ENCODE data around the gene TEX2.

DNA sequence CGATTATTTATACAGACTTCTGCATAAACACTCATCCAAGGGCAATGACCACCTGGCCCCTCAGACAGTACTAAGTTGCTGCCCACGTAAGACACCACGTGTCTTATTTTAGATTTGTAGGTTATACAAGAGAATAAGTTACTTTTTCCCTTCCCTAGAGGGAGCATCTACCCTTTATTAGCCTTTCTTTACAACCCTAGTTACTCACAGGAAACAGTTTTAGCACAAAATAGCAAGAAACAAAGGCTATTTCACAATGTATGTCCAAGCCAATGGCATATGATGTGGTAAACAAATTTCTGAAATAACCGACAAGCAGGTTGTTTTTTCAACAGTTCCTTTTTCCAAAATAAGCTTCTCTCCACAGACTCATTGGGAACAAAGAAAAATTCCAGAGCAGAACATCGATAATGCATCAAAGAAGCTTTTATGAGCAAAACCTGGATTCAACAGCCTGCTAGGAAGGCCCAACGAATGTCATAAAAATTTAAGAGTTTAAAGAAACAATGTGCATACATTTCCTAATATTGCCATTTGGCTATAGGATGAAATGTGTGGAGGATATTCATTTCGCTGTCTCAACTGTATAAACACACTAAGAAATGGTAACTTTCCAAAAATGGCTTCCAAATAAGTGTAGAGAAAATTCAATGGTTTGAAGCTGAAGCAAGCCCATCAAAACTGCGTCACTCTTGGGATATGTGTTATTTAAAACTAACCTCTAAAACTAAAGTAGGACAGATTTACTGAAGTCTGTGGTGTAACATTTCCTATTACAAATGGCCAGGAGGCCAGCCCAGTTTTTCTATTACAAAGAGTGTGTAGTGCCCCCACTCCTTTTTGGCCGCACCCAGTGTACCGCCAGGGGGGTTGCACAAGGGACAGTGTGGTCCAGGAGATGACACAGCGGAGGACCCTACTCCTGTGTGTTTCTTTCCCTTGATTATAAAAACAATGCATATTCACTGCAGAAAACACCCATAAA lies 82.7 kb downstream of the TEX2 start:
- TF ChIP-seq, protein P1, sequence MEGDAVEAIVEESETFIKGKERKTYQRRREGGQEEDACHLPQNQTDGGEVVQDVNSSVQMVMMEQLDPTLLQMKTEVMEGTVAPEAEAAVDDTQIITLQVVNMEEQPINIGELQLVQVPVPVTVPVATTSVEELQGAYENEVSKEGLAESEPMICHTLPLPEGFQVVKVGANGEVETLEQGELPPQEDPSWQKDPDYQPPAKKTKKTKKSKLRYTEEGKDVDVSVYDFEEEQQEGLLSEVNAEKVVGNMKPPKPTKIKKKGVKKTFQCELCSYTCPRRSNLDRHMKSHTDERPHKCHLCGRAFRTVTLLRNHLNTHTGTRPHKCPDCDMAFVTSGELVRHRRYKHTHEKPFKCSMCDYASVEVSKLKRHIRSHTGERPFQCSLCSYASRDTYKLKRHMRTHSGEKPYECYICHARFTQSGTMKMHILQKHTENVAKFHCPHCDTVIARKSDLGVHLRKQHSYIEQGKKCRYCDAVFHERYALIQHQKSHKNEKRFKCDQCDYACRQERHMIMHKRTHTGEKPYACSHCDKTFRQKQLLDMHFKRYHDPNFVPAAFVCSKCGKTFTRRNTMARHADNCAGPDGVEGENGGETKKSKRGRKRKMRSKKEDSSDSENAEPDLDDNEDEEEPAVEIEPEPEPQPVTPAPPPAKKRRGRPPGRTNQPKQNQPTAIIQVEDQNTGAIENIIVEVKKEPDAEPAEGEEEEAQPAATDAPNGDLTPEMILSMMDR (IDR thresholded peaks at IDR 0.05; ENCODE audit: insufficient read depth, low read length): no peak
- no peak for TF ChIP-seq POLR2AphosphoS5 (IDR thresholded peaks at IDR 0.05; ENCODE audit: low read depth)
- TF ChIP-seq GABPA (IDR thresholded peaks at IDR 0.05; ENCODE audit: low read depth): no peak

Measured in HL-60 (cell line).